SIG-M5 treated with dmso at 0.1 percent for 504 hours (cell line): ENCODE results near the gene TMEM238.

Source experiments
- DNase-seq: peaks from one replicate; lab custom pipeline; 2025; ENCODE audit not compliant: unreplicated experiment; lab: John Stamatoyannopoulos, UW

TMEM238 gene

GRCh38 chr19:55382013-55382412 lies 2.1 kb downstream of the TMEM238 start:
- DNase-seq: no peak

GRCh38 chr19:55379174-55379573 lies 4.9 kb downstream of the TMEM238 start:
- no peak for DNase-seq

GRCh38 chr19:55377356-55378131 lies 6.5 kb downstream of the TMEM238 start:
- DNase-seq: no peak

- no peak for DNase-seq
These were observed 7.7 kb downstream of the TMEM238 start, which contains the start of gene TMEM190 for GRCh38 chr19:55376241-55376933. TMEM190 (plus strand) TSS chr19:55376826; CDS start chr19:55376854, 28 bp downstream.

GRCh38 chr19:55373993-55374757 lies 9.9 kb downstream of the TMEM238 start:
- DNase-seq: no peak

DNA sequence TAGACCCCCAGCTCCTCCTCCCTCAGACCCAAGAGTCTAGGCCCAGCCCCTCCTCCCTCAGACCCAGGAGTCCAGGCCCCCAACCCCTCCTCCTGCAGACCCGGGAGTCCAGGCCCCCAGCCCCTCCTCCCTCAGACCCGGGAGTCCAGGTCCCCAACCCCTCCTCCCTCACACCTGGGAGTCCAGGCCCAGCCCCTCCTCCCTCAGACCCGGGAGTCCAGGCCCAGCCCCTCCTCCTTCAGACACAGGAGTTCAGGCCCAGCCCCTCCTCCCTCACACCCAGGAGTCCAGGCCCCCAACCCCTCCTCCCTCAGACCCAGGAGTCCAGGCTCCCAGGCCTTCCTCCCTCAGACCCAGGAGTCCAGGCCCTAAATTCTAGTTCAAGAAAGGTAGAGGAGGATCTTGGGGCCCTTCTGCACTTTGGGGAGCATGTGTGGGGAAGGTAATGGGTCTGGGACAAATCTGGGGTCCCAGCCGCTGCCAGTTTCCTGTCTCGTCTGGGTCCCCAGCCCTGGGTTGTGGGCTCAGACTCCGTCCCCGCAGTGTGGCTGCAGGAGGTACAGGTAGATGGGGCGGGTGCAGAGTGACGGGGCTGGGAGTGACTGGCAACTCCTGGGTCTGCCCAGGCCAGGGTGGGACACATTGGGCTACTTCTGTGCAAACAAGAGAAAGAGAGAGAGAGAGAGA lies 10.6 kb downstream of the TMEM238 start:
- no peak for DNase-seq

DNA sequence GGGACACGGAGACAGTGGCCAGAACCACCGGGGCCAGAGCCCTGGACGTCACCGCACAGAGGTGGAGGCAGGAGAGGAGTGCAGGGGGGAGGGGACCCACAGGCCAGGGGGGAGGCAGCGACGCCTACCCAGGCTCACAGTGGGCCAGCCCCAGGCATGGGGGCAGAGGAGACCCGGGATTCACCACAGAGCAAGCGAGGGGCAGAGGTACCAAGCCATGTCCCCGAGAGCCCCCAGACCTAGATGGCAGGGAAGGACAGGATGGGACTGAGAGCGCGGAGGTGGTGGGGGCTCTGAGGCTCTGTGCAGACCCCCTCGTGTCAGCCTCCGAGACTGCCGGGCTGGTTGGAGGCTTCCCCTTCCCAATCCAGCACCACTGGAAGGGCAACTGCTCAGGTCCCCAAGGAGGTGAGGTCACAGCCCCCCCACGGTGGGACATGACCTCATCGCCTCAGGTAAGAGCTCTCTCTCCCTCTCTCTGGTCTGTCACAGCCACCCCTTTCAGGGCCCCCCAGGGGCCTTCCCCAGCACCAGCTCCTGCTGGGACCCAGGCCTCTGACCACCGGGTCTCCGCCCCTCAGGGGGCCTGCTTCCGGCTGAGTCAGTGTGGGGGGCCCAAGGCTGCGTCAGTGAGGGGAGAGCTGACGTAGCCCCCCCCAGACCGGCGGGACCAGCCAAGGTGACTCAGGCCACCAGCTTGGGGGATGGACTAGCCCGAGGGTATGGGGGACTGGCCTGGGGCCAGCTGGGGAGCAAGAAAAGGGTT lies 11.6 kb downstream of the TMEM238 start:
- no peak for DNase-seq

- DNase-seq: no peak
These were observed 13.6 kb downstream of the TMEM238 start, which contains the start of gene IL11 for GRCh38 chr19:55370305-55370988. IL11 (minus strand) TSS chr19:55370463; CDS start chr19:55370310, 153 bp downstream.

GRCh38 chr19:55369653-55370304 lies 14.3 kb downstream of the TMEM238 start:
- no peak for DNase-seq

DNA sequence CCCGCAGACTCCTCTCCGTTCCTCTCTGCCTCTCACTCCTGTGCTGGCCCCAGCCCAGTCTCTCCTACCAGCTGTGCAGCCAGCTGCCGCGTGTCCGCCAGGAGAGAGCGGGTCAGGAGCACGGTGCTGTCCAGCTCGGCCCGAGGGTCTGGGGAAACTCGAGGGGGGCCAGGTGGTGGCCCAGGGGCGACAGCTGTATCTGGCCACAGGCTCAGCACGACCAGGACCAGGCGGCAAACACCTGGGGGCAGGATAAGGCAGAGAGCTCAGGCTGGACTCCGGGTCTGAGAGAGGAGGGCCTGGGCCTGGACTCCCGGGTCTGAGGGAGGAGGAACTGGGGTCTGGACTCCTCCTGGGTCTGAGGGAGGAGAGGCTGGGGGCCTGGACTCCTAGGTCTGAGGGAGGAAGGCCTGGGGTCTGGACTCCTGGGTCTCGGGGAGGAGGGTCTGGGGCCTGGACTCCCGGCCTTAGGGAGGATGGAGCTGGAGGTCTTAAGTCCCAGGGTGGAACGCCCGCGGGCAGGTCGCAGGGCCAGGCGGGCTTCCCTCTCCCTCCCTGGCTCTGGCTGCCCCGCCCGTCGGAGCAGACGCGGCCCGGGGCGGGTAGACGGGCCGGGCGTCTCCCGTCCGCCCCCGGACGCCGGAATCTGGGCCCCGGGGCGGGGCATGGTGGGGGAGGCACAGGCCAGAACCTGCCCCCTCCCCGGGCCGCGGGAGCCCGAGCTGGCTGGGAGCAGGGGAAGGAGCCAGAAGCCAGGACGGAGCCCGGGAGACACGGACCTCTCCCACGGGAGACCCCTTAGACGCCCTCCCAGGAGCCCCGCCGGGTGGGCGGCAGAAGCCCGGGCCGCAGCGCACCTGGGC lies 15.2 kb downstream of the TMEM238 start:
- no peak for DNase-seq

DNA sequence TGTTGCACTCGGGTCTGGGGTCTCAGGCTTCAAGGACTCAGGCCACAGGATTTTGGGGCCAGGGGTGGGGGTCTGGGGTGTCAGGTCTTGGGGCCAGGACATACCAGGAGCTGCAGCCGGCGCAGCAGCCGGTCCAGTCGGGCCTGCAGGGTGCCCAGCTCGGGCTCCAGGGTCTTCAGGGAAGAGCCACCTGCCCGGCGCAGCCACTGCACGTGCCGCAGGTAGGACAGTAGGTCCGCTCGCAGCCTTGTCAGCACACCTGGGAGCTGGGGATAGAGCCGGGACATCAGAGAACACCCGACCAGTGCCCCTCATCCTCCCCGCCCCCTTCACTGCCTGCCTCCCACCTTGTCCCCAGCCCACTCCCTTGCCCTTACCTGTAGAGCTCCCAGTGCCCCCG lies 16.0 kb downstream of the TMEM238 start:
- DNase-seq: no peak

DNA sequence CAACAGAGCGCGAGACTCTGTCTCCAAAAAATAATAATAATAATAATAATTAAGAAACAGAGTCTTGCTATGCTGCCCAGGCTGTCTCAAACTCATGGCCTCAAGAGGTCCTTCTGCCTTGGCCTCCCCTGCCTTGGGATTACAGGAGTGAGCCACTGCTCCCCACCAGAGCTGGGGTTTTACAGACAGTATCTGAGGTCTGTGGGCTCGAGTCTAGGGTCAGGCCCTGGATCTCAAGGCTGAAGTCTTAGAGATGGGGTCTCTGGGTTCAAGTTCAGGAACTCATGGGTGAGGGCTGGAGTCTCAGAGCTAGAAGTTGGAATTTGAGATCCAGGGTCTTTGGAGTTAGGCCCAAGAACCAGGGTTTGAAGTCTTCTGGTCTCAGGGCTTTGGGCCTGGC lies 17.3 kb downstream of the TMEM238 start:
- DNase-seq: no peak

DNA sequence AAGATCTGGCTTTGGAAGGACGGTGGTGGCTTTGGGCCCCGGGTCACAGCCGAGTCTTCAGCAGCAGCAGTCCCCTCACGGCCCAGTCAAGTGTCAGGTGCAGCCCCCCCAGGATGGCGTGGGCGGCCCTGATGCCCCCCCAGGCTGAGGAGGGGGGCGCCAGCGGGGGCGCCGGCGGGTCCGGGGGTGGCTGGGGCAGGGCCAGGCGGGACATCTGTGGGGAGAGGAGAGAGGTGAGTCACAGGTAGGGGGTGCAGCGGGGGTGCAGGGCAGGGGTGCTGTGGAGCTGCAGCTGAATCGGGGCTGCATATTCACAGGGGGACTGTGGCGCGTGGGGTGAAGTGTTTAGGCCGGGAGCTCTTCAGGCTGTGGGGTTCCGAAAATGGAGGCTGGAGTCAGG lies 18.1 kb downstream of the TMEM238 start:
- DNase-seq: no peak

DNA sequence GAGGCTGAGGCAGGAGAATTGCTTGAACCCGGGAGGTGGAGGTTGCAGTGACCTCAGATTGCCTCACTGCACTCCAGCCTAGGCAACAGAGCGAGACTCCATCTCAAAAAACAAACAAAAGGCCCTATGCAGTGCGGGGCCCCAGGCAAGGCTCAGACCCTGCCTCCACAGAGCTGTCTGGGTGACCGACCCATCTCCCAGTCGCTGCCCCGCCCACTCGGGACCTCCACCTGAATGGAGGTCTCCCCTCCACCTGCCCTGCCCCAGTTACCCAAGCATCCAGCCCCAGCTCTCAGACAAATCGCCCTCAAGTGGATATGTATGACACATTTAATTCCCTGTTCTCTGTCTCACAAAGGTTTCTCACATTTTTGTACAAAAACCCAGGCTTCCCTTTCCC lies 18.8 kb downstream of the TMEM238 start:
- no peak for DNase-seq

- no peak for DNase-seq
These were observed 20.9 kb downstream of the TMEM238 start, which contains the start of gene GARIN5B for GRCh38 chr19:55362990-55363716. GARIN5B (minus strand) TSS chr19:55363260; CDS start chr19:55363066, 194 bp downstream.

DNA sequence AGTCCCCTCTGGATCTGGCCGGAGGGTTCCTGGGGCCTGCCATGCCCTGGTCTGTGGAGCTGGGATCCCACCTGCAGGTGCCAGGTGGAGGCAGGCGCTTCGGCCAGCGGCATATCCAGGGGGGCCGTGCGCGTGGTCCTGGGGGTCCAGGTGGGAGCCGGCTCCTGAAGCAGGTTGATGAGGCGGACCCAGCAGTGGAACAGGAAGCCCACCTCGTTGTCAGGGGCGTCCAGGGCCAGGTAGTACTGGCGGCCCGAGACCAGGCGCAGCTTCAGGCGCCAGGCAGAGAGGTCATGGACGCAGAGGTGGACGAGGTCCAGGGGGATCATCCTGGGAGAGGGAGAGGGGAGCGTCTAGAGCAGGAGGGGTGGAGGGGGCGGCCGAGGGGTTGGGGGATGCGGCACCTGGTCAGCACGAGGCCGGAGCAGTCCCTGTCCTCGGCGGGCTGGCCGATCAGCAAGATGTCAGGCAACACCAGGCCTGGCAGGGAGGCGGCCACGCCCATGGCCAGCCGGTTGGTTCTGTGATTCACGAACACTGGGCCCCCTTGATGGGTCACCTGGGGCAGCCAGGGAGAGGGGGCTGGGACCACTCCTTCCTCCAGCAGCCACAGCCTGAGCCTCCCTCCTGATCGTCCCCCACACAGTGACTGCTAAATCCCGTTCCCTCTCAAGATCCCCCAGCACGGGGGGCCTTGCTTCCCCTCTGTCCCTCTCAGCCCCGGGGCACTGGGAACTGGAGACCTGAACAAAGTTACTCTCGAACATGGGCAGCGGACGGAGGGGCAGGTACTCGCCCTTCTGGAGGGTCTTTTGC lies 21.7 kb downstream of the TMEM238 start:
- DNase-seq: no peak

GRCh38 chr19:55360902-55361301 lies 23.2 kb downstream of the TMEM238 start:
- DNase-seq: no peak
